Mesenteric fat pad (tissue), 1 donor: ENCODE data around the gene PRR36. TPM values are rescaled to one million over a fixed set of nuclear protein-coding genes. Genes with fewer than 3 reads are reported as not detected.
"Not testable (repeated sequence)": the region's sequence is repeated elsewhere in the genome, so short reads cannot be mapped to it uniquely, and the experiment has no call there.

Experiments used
- DNase-seq: peaks from one replicate; pipeline ENCODE4 v3.0.0-alpha.2; 2020; ENCODE audit warnings: low spot score
- total RNA-seq: library from RNA; stranded (reverse); fragmentation: NEBNext Ultra II Directional; extraction: Animal tissue kit (Norgen Biotek cat#: 25700); gene quantifications from one replicate; pipeline ENCODE4 v1.2.1, GENCODE V29; 2021
- donor health status: DM: yes; HTN: yes; CAD: no.

Gene PRR36
- total RNA-seq, 1 donor from 2014 or later: not detected

DNA sequence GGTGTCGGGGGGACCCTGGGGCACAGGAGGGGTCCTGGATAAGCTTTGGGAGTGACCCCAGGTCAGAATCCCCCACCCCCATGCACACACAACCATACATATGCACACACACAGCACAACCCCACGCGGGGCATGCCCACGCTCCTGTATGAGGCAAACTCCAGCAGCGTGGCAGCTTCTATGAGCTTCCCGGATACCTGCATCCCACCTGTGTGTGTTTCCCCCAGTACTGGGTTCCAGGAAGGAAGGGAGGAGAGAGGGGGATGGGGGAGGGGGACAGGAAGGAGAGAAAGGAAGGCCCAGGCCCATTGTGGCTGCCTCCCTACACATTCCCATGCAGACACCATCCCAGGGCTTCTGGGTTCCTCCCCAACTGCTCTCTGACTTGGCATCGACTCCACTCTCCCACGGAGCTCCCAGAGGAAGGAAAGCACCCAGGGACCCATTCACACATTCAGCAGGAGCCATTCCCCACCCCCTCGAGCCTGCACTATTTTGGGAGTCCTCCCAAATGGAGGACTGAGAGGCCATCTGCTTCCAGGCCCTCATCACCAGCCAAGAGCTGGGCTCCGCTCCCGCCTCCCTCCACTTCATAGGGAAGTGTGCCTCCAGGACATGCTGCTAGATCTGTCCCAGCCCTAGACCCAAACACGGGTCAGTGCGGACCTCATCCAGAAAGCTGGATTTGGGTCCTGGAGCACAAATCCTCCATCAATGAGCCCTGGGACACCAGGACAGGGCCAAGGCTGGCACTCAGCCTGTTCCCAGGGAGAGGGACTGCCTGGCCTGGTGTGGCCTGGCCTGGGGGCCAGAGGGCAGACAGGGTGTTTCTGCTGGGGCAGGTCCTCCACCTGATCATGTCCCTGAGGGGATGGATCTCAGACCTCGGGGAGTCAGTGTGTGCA lies 13.2 kb downstream of the PRR36 start:
- no peak for DNase-seq

DNA sequence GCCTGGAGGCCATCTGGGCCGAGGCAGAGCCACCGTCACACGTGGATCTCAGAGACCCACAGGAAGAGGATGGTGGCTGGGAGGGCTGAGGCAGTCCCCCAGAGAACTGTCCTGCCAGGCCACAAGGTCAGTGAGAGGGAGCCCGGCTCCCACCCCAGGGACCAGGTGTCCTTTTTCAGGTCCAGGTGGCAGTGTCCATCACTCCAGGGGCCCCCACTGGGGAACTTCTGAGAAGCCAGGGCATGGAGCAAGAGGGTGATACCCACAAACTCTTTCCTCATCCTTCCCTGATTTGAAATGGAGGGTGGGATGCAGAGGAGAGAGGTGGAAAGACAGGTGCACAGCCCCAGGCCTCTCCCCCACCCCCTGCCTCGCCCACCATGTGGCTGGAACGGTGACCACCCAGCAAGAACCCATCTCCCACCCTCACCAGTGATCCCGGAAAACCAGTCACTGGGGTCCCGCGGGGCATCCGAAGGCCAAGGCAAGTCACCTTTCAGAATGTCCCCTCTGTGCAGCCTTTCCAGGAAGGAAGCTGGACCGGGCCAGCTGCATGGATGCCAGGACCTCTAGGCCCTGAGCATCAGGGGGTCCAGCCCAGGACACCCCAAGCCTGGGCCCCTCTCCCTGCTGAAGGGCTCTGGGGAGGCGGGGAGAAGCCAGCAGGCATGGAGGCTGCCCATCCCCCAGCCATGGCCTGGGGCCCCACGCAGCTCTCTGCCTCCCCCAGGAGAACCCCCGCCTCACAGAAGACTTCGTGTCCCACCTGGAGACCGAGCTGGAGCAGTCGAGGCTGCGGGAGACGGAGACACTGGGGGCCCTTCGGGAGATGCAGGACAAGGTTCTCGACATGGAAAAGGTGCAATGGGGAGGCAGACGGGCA lies 14.1 kb downstream of the PRR36 start:
- DNase-seq: no peak

DNA sequence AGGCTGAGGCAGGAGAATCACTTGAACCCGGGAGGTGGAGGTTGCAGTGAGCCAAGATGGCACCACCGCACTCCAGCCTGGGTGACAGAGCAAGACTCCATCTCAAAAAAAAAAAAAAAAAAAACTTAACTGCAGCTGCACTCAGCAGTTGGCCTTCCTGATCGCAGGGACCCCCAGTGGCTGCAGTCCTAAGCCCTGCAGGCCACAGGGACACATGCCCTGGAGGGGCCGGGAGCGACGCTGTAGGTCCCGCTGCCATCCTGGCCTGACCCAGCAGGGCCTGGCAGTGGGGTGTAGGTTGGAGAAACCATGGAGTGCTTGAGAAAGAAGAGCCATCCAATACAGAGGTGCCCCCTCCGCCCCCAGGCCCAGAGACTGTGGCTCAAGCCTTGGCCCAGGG lies 15.1 kb downstream of the PRR36 start:
- DNase-seq: not testable (repeated sequence)

DNA sequence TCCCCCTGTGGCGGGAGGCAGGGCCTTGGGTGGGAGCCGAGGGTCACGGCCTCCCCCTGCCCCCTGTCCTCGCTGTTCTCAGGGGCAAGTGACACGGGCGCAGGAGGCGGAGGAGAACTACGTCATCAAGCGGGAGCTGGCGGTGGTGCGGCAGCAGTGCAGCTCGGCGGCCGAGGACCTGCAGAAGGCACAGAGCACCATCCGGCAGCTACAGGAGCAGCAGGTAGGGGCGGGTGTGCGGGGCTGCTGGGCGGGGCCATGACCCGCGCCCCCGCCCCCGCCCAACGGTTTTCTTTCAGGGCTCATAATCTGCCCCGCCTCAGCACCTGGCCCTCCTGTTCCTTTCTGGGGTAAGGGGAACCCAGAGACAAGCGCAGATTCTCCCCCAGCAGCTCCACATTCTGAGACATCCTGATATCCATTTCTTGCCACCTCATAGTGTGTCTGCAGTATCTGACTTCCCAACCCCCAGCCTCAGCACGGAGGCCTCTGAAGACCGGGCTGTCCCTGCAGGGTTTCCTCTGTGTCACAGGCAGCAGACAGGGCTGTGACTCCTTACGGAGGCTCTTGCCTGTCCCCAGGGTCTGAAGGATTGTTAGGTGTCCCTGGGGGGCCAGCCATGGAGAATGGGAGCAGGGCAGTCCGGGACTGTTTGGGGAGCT lies 15.9 kb downstream of the PRR36 start:
- no peak for DNase-seq

DNA sequence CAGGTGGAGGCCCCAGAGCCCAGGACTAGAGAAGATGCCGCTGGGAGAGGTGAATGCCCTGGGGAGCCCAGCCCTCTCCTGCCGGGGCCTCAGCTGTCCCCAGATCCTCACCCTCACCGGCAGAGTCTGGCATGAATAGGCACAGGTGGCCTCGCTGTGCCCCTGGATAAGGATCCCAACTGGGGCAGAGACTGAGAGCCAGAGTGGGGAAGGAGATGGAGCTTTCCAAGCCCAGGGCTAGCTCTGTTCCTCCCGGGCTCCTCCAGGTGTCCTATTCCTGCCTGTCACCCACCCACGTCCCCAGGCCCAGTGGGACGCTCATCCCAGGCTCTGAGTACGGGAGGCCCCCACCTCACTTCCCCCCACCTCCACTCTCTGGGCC lies 16.5 kb downstream of the PRR36 start:
- no peak for DNase-seq

GRCh38 chr19:7856679-7857663 lies 17.2 kb downstream of the PRR36 start:
- no peak for DNase-seq

- no peak for DNase-seq
Observed at GRCh38 chr19:7856109-7856591, 18.0 kb downstream of the PRR36 start.

- no peak for DNase-seq
Observed at GRCh38 chr19:7855426-7856108, 18.6 kb downstream of the PRR36 start.

GRCh38 chr19:7853770-7854128 lies 20.4 kb downstream of the PRR36 start:
- no peak for DNase-seq

DNA sequence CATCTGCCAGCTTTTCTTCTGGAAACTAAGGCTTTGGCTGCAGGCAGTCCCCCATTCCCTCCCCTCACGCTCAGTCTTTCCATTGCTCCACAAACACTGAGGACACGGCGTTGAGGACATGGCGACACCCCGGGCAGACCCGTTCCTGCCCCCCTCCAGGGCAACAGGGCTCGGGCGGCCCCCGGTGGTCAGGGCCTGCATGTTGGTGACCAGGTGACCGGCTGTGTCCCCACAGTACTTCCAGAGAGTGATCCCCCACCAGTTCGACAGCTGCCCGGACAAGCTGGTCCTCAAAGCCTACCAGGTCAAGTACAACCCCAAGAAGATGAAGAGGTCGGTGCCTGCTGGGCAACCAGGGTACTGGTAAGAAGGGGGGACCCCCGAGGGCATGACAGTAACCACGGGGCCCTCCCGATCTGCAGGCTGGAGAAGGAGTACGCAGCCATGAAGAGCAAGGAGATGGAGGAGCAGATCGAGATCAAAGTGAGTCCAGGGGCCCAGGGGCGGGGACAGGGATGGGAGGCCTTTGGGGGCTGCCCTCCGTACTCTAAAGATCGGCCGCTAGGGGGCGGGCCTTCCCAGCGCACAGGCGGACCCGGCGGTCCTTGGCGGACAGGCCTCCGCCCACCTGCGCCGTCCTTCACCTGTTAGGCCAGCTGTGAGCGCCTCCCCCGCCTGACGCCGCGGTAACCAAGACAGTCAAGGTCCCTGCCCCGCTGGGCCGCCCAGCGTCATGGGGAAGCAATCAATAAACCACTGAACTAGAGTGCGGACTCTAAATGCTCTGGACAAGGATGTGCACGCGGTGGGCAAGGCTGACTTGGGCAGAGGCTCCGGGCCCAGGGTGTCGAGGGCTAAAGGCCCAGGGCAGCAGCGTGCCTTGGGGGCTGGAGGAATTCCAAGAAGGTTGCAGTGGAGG lies 21.1 kb downstream of the PRR36 start:
- DNase-seq: no peak

- no peak for DNase-seq
Observed at GRCh38 chr19:7851623-7852500, 22.3 kb downstream of the PRR36 start.

- no peak for DNase-seq
Observed at GRCh38 chr19:7850945-7851622, 23.1 kb downstream of the PRR36 start.

DNA sequence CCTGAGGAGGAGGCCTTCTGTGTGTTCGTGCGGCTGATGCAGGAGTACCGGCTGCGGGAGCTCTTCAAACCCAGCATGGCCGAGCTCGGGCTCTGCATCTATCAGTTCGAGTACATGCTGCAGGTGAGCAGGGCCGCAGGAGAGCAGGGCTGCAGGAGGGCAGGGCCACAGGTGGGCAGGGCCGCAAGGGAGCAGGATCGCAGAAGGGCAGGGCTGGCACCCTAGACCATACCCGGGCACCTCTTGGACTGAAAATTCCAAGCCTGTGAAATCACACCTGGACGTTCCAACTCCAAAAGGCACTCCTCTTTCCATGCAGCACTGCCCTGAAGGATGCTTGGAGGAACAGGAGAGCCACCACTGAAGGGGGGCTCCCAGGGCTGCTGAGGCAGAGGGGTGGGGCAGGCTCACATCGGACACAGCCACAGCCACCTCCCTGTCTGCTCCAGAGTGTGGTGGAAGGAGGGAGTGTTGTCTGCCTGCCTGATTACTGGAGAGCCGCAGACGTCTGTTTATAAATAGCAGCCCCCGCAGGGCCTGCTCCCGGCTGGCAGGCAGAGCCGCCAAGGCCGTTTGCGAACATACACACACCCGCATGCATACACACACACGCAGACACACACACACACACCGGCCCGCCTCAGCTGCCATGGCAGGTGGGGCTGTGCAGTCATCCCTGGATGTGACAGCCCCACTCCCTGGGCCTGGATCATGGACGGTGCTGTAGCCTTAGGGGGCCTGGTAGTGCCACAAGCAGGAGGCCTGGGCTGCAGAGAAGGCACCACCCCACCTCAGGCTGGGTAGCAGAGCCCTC lies 24.0 kb downstream of the PRR36 start:
- no peak for DNase-seq

- DNase-seq: no peak
Observed at GRCh38 chr19:7849631-7849999, 24.6 kb downstream of the PRR36 start.

DNA sequence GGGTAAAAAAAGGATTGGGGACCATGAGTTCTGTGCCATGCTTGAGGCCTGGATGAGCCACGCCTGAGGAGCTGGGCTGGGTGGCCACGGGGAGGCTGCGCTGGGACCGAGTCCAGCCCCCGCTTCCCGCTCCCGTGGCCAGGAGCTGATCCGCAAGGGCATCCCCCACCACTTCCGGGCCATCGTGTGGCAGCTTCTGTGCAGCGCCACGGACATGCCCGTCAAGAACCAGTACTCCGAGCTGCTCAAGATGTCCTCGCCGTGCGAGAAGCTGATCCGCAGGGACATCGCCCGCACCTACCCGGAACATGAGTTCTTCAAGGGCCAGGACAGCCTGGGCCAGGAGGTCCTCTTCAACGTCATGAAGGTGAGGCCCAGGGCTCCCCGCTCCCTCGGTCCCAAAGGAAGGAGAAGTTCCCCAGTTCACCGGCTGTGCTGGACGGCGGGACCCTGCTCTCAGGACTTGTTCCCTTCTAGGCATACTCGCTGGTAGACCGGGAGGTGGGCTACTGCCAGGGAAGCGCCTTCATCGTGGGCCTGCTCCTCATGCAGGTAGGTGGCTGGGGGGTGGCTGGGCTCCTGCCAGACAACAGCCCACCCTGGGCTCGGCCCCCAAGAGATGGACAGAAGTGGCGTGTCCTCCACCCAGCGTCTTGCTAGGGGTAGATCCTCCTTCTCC lies 25.3 kb downstream of the PRR36 start:
- DNase-seq: no peak

DNA sequence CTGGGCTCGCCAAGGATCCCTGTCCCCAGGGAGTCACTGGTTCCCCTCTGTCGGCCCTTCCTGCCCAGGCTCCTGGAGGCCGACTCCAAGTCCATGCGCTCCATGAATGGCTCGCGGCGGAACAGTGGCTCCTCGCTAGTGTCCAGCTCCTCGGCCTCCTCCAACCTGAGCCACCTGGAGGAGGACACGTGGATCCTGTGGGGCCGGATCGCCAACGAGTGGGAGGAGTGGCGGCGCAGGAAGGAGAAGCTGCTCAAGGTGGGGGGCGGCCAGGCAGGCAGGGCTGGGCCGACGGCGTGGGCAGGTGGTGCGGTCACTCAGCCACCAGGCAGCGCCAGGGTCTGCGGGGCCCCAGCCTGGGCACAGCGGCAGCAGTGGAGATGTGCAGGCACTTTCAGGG lies 26.5 kb downstream of the PRR36 start:
- no peak for DNase-seq
